ENCODE measurements around the gene PDE6C.

The PDE6C gene

GRCh38 chr10:93612311-93612710 is at the start of gene PDE6C:
Gene PDE6C (plus strand): TSS chr10:93612537. CDS start chr10:93612726, 189 bp downstream.
- H3K4me3 ChIP-seq (ENCODE audit: low read depth, low read length): no peak within 1 kb of the TSS
- no peak for DNase-seq (ENCODE audit: low read depth)
- TF ChIP-seq CTCF (IDR thresholded peaks at IDR 0.05; ENCODE audit: low read depth, low read length, missing control alignments): no peak

DNA sequence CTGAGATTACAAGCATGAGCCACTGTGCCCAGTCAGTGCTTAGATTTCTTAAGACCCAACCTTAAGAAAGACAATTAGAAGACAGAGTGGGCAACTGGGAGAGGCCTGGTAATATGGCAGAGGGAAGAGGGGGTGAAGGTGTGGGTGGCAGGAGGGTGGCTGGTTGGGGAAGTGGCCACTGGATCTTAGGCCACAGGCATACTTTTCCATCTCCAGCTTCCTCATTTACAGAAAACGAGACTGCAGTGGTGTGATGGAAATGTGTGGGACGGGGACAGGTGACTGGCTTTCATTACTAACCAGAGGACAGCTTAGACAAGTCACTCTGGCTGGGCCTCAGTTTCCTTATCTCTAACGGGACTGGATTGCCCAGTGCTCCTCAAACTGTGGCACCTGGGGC is 46.9 kb upstream of the PDE6C start:
- TF ChIP-seq CTCF (IDR thresholded peaks at IDR 0.05; ENCODE audit: low read depth, low read length, missing control alignments): no peak
- H3K4me3 ChIP-seq (ENCODE audit: low read depth, low read length): no peak overlapping the region
- DNase-seq (ENCODE audit: low read depth): no peak

GRCh38 chr10:93566435-93567276 is 45.7 kb upstream of the PDE6C start, which contains the start of gene FFAR4:
Gene FFAR4 (plus strand): TSS chr10:93566665. CDS start chr10:93566721, 56 bp downstream.
- no peak within 1 kb of the TSS for H3K4me3 ChIP-seq (ENCODE audit: low read depth, low read length)

GRCh38 chr10:93567277-93568104 is 44.8 kb upstream of the PDE6C start:
- no peak for TF ChIP-seq CTCF (IDR thresholded peaks at IDR 0.05; ENCODE audit: low read depth, low read length, missing control alignments)
- no peak overlapping the region for H3K4me3 ChIP-seq (ENCODE audit: low read depth, low read length)
- no peak for DNase-seq (ENCODE audit: low read depth)

More at GRCh38 chr10:93566435-93567276, 45.7 kb upstream of the PDE6C start, which contains the start of gene FFAR4:
- DNase-seq (ENCODE audit: low read depth): no peak
- no peak for TF ChIP-seq CTCF (IDR thresholded peaks at IDR 0.05; ENCODE audit: low read depth, low read length, missing control alignments)

DNA sequence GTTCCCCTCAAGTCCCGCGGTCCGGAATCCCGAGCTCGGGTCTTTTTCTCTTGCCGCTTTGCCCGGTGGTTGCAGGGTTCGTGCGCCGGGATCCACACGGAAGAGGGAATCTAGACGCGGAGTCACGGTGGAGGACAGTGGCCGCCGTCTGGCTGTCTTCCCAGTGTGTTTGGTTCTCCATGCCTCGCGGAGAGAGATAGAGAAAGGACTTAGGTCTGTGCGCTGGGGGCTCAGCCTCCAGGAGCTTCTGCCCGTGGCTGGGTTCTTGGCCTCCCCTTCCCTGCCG is 44.3 kb upstream of the PDE6C start:
- no peak overlapping the region for H3K4me3 ChIP-seq (ENCODE audit: low read depth, low read length)
- no peak for DNase-seq (ENCODE audit: low read depth)
- no peak for TF ChIP-seq CTCF (IDR thresholded peaks at IDR 0.05; ENCODE audit: low read depth, low read length, missing control alignments)

DNA sequence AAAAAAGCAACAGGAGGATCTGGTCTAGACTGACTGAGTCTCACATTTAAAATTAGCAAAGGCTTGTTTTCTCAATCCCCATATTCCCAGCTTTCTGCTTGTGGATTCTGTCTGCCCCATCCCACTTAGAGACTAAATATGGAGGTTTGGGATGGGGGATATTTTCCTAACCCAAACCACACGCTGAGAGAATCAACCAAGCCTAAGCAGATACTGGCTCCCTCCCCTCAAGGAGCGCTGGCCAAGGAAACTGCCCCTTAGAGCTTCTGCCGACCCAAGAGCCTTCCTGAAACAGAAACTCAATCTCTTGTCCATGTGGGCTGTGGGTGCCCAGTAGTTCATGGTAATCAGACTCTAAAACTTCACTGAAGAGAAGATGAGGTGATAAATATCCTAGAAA is 42.0 kb upstream of the PDE6C start:
- DNase-seq (ENCODE audit: low read depth): no peak
- TF ChIP-seq CTCF (IDR thresholded peaks at IDR 0.05; ENCODE audit: low read depth, low read length, missing control alignments): no peak

More for the DNA sequence above, 42.0 kb upstream of the PDE6C start:
- no peak overlapping the region for H3K4me3 ChIP-seq (ENCODE audit: low read depth, low read length)

All from GM12864 (cell line).